ENCODE results near the gene PDGFA.

GRCh38 chr7:473870-474604 lies 45.6 kb downstream of the PDGFA start:
- no peak for TF ChIP-seq CTCF (IDR thresholded peaks at IDR 0.05)
- TF ChIP-seq POLR2A (IDR thresholded peaks at IDR 0.05): no peak

All from esophagus squamous epithelium (tissue), 4 donors.